ENCODE measurements around the gene SLC35A5.

- TF ChIP-seq, protein P1, sequence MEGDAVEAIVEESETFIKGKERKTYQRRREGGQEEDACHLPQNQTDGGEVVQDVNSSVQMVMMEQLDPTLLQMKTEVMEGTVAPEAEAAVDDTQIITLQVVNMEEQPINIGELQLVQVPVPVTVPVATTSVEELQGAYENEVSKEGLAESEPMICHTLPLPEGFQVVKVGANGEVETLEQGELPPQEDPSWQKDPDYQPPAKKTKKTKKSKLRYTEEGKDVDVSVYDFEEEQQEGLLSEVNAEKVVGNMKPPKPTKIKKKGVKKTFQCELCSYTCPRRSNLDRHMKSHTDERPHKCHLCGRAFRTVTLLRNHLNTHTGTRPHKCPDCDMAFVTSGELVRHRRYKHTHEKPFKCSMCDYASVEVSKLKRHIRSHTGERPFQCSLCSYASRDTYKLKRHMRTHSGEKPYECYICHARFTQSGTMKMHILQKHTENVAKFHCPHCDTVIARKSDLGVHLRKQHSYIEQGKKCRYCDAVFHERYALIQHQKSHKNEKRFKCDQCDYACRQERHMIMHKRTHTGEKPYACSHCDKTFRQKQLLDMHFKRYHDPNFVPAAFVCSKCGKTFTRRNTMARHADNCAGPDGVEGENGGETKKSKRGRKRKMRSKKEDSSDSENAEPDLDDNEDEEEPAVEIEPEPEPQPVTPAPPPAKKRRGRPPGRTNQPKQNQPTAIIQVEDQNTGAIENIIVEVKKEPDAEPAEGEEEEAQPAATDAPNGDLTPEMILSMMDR (IDR thresholded peaks at IDR 0.05; ENCODE audit: insufficient read depth, low read depth, low read length): no peak
- TF ChIP-seq EZH2 (IDR thresholded peaks at IDR 0.05; ENCODE audit: insufficient read depth, low read length): no peak
Observed at GRCh38 chr3:112627419-112627818, 65.6 kb downstream of the SLC35A5 start.

Data from astrocyte (in vitro differentiated cells and primary cell).